HL-60/S4 treated with retinoic acid at 250 ng/mL for 4 days and 3 days (cell line): ENCODE data around the gene FCHSD2.
"Not testable (repeated sequence)": the region's sequence is repeated elsewhere in the genome, so short reads cannot be mapped to it uniquely, and the experiment has no call there.

Experiments
- in situ Hi-C: fragments of 300-500 bp; cut with MboI; formaldehyde crosslinking; loops from 2 replicates; pipeline ENCODE4 v1.7.0; 2022; ENCODE audit warnings: low sequenced_read_pairs

The FCHSD2 gene

DNA sequence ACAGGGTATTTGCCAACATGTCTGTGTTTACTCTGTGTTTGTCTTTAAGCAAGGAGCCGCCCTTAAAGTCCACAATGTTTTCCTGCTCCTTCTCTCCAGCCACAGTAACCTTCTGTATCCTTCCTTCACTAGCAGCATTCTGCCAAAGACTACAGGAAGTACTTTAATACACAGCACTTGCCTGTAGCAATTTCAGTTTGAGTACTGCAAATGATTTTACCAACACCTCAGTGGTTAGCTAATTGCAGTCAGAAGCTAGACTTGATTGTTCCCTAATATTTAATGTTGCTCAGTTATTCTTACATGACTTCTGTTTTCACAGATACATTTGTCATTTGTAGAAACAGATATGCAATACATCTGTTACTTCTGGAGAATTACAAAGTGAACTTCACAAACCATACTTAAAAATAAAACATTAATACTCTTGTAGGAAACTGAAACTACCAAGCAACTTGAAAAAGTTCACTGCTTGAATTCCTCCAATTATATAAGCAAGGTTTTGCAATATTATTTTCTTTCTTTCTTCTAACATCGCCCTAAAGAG is 69.1 kb downstream of the FCHSD2 start:
- in situ Hi-C loops = no loop called here

- in situ Hi-C loops = no loop called here
Observed at GRCh38 chr11:73070653-73071052, 71.5 kb downstream of the FCHSD2 start.

DNA sequence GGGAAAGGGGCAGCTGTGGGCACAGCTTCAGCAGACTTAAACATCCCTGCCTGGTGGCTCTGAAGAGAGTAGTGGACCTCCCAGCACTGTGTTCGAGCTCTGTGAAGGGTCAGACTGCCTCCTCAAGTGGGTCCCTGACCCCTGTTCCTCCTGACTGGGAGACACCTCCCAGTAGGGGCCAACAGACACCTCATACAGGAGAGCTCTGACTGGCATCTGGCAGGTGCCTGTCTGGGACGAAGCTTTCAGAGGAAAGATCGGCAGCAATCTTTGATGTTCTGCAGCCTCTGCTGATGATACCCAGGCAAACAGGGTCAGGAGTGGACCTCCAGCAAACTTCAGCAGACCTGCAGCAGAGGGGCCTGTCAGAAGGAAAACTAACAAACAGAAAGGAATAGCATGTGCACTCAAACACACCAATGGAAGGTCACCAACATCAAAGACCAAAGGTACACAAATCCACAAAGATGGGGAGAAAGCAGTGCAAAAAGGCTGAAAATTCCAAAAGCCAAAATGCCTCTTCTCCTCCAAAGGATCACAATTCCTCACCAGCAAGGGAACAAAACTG is 80.2 kb downstream of the FCHSD2 start:
- in situ Hi-C loops = not testable (repeated sequence)

GRCh38 chr11:73061434-73061833 is 80.7 kb downstream of the FCHSD2 start:
- in situ Hi-C loops = not testable (repeated sequence)

- in situ Hi-C loops = no loop called here
Observed at GRCh38 chr11:73059915-73060314, 82.2 kb downstream of the FCHSD2 start.

GRCh38 chr11:73058989-73059674 is 83.0 kb downstream of the FCHSD2 start:
- in situ Hi-C loops = no loop called here

DNA sequence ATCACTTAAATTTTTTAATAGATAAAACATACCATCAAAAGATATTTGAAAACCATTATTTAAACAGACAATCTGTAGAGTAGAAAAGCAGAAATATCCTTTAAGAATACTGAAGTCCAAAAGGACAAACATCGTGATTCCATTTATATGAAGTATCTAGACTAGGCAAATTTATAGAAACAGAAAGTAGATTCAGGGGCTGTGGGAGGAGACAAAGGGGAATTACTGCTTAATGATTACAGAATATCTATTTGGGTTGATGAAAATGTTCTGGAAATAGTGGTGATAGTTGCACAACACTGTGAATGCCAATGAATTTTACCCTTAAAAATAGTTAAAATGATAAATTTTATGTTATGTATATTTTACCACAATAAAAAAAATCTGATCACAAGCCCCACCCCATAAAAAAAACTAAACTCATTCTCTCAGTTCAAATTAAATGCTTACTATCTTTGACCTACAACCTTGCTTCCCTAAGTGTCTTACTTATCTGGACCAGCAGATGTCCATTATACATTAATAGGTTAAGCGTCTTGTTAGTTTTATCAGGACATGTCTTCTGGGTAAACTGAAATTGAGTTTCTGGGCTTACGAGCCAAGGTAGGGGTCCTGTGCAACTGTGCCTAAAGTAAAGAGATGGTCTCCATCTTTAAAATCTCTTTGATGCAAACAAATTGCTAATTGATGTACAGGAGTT is 86.3 kb downstream of the FCHSD2 start:
- in situ Hi-C loops = no loop called here

GRCh38 chr11:73055002-73055401 is 87.1 kb downstream of the FCHSD2 start:
- in situ Hi-C loops = no loop called here

- in situ Hi-C loops = no loop called here
Observed at GRCh38 chr11:73053964-73054363, 88.2 kb downstream of the FCHSD2 start.

- in situ Hi-C loops = no loop called here
Observed at GRCh38 chr11:73048446-73048845, 93.7 kb downstream of the FCHSD2 start.

- in situ Hi-C loops = no loop called here
Observed at GRCh38 chr11:73047773-73048371, 94.2 kb downstream of the FCHSD2 start.

DNA sequence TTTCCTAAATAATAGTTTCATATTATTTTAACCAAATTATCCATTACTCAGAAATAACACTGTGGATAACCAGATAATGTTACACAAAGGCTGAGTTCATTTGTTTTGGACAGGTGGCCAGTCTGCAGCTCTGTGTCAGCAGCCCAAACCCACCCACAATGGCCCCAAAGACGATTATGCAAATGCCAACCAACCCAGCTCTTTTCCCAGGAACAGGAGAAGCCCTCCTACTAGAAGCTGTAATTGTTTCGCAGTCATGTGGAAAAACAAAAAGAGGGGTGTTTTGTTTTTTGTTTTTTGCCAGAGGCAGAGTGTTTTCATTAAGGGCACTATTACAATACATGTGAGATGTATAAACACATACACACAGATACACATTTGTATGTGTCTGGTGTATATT is 102.1 kb downstream of the FCHSD2 start:
- in situ Hi-C loops = no loop called here

DNA sequence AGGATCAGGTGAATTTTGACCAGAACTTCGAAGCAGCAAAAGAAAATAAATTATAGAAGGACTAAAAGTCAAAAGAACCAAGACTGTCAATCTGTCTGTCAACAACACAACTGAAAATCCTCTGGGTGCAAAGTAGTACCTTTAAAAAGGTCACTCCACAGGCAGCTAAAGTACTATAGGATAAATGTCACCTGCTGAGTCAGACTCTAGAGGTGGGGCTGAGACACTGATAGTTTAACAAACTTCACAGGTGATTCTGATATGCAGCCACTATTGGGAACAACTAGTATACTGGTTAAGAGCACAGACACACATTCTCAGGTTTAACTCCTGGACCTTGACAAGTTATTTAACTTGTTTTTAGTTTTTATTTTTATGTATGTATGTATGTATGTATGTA is 107.3 kb downstream of the FCHSD2 start:
- in situ Hi-C loops = no loop called here

DNA sequence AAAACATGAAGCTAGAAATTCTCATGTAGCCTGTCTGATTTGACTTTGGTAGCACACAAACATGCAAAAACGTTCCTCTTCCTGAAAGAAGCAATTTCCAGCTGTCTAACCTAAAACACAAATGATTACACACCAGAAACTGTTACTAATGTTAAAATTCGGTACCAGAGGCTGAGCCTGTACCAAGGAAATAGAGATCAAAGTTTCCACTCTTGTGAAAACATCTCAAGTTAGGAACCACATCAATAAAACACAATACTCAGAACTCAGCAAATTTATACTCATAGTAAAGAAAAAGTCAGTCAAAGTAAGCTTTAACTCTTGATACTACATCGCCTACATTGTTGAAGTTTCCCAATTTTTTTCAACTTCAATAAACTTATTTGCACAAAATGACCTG is 107.8 kb downstream of the FCHSD2 start:
- in situ Hi-C loops = no loop called here

- in situ Hi-C loops = no loop called here
Observed at GRCh38 chr11:73030130-73030529, 112.0 kb downstream of the FCHSD2 start.

- in situ Hi-C loops = no loop called here
Observed at GRCh38 chr11:73029403-73029802, 112.7 kb downstream of the FCHSD2 start.

GRCh38 chr11:73028611-73029010 is 113.5 kb downstream of the FCHSD2 start:
- in situ Hi-C loops = no loop called here

DNA sequence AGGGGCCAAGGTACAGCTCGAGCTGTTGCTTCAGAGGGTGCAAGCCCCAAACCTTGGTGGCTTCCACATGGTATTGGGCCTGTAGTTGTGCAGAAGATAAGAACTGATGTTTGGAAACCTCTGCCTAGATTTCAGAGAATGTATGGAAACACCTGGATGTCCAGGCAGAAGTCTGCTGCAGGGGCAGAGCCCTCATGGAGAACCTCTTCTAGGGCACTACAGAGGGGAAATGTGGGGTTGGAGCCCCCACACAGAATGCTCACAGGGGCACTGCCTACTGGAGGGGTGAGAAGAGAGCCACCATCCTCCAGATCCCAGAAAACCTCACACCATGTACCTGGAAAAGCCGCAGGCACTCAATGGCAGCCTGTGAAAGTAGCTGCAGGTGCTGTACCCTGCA is 114.3 kb downstream of the FCHSD2 start:
- in situ Hi-C loops = not testable (repeated sequence)

DNA sequence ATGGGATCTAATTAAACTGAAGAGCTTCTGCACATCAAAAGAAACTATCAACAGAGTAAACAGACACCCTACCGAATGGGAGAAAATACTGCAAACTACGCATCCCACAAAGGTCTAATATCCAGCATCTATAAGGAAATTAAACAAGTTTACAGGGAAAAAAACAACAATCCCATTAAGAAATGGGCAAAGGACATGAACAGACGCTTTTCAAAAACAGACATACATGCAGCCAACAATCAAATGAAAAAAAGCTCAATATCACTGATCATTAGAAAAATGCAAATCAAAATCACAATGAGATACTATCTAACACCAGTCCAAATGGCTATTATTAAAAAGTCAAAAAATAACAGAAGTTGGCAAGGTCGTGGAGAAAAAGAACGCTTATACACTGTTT is 117.5 kb downstream of the FCHSD2 start:
- in situ Hi-C loops = no loop called here

DNA sequence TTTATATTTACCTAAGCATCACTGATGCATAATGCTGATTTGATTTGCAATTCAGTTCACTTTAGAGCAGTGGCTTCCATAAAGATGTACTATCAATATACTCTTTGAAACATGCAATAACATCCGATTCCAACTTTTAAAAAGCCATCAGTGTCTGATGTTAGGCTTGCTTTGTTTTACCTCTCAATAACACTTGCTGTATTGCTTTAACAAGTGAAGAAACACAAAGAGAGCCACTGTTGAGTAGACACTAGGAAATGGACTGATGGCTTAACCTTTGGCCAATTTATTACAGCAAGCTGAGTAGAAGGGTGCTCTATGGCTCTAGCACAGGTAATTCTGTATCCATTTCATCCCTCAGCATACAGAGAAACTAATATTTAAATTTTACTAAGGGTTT is 122.1 kb downstream of the FCHSD2 start:
- in situ Hi-C loops = no loop called here

DNA sequence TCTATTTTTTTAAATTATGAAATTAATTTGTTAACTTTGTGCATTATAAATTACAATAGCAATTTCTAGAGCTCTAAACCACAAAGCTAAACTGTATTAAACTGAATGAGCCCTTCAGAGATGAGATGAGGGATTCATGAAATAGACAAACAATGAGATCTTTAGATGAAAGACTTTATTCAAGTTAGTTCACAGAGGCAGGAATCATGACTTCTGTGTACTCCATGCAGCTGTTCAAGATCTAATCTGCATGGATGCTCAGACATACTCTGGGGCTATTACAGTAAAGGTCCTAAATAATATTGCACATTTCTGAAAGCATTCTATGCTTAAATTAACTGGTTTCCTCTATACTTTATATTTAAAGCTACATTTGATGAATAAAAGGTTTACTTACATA is 122.7 kb downstream of the FCHSD2 start:
- in situ Hi-C loops = no loop called here

- in situ Hi-C loops = no loop called here
Observed at GRCh38 chr11:73018856-73019255, 123.3 kb downstream of the FCHSD2 start.
